ENCODE results near the gene ADAMTS3. TPM values are rescaled to one million over a fixed set of nuclear protein-coding genes. Genes with fewer than 3 reads are reported as not detected.

ADAMTS3 gene
- polyA plus RNA-seq, 2 of the 4 experiments (the other 2 are of a cell fraction): 0.03 TPM; not detected in 1

GRCh38 chr4:72442715-72443114, 126.3 kb downstream of the ADAMTS3 start:
- H3K4me3 ChIP-seq: no peak overlapping the region
- FAIRE-seq (no peak), ATAC-seq (no peak), DNase-seq (ENCODE audit: low read depth in 1 of 2, low spot score in 1 of 2) (no peak)
- no peaks in the 10 kb centered on the region for H3K4me1 ChIP-seq
- TF ChIP-seq POLR2AphosphoS2 (conservative IDR thresholded peaks at IDR 0.05; ENCODE audit: low read length): no peak
- TF ChIP-seq TP53 (CRISPR knock-in tag; IDR thresholded peaks at IDR 0.05): no peak
- TF ChIP-seq HOXA7 (CRISPR knock-in tag; IDR thresholded peaks at IDR 0.05): no peak
- no peak for TF ChIP-seq HES2 (IDR thresholded peaks at IDR 0.05)
- no peak for TF ChIP-seq SMC3 (IDR thresholded peaks at IDR 0.05)
- no peak for TF ChIP-seq CBX2 (IDR thresholded peaks at IDR 0.05; ENCODE audit: borderline replicate concordance, low read depth)
- ChIA-PET POLR2A (no interaction called here), CTCF (interaction anchor here (1.0 kb wide), 1 partner anchor 54 kb away, joined by 3 read pairs; no protein-coding TSS in a partner anchor)
- WGBS (ENCODE audit: missing lambda C conversion rate): 28% methylated on average over 5 of the region's 5 CpGs
- H3K27ac ChIP-seq: no peak overlapping the region
- H3K9me3 ChIP-seq: no peaks in the 10 kb centered on the region
- no peak overlapping the region for H3K4me2 ChIP-seq

DNA sequence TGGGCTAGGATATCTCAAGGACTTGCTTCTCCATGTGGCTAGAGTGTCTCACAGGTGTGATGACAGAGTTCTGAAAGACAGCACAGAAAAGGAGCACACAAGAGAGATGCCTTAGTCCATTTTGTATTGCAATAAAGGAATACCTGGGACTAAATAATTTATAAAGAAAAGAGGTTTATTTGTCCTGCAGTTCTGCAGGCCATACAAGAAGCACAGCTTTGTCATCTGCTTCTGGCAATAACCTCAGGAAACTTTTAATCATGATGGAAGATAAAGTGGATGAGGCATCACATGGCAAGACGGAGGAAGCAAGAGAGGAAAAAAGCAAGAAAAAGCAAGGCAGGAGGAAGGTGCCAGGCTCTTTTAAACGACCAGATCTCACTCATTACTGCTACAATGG, 126.9 kb downstream of the ADAMTS3 start:
- 11% methylated on average over 2 of the region's 2 CpGs for WGBS (ENCODE audit: missing lambda C conversion rate)
- FAIRE-seq: no peak

More for the DNA sequence above, 126.9 kb downstream of the ADAMTS3 start:
- ATAC-seq (no peak), DNase-seq (ENCODE audit: low read depth in 1 of 2, low spot score in 1 of 2) (no peak)
- CTCF ChIA-PET: interaction anchor here (1.0 kb wide), 1 partner anchor 54 kb away, joined by 3 read pairs; no protein-coding TSS in a partner anchor
- POLR2A ChIA-PET: no interaction called here
- Histone ChIP-seq H3K4me2 (no peak overlapping the region), H3K4me1 (no peaks in the 10 kb centered on the region), H3K4me3 (no peak overlapping the region), H3K9me3 (no peaks in the 10 kb centered on the region), H3K27ac (no peak overlapping the region)
- no peak for TF ChIP-seq MYC (IDR thresholded peaks at IDR 0.05; ENCODE audit: borderline replicate concordance, low read length)
- TF ChIP-seq, protein P1, sequence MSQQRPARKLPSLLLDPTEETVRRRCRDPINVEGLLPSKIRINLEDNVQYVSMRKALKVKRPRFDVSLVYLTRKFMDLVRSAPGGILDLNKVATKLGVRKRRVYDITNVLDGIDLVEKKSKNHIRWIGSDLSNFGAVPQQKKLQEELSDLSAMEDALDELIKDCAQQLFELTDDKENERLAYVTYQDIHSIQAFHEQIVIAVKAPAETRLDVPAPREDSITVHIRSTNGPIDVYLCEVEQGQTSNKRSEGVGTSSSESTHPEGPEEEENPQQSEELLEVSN (IDR thresholded peaks at IDR 0.05; ENCODE audit: borderline replicate concordance, low read depth): no peak
- no peak for TF ChIP-seq CHD2 (IDR thresholded peaks at IDR 0.05; ENCODE audit: low read length, partially characterized antibody)
- TF ChIP-seq NFE2L2 (conservative IDR thresholded peaks at IDR 0.05; ENCODE audit: low read length): no peak
- TF ChIP-seq KDM1A (IDR thresholded peaks at IDR 0.05; ENCODE audit: low read depth): no peak
- no peak for TF ChIP-seq GATA3 (IDR thresholded peaks at IDR 0.05; ENCODE audit: borderline replicate concordance)
- no peak for TF ChIP-seq EP300 (IDR thresholded peaks at IDR 0.05)
- TF ChIP-seq CBX8 (IDR thresholded peaks at IDR 0.05): no peak
- TF ChIP-seq HDAC2 (IDR thresholded peaks at IDR 0.05): no peak
- no peak for TF ChIP-seq TFCP2L1 (CRISPR knock-in tag; IDR thresholded peaks at IDR 0.05)
- no peak for TF ChIP-seq FOSL2 (IDR thresholded peaks at IDR 0.05)
- TF ChIP-seq FOSL2 (CRISPR knock-in tag; IDR thresholded peaks at IDR 0.05): no peak
- TF ChIP-seq, protein P2, sequence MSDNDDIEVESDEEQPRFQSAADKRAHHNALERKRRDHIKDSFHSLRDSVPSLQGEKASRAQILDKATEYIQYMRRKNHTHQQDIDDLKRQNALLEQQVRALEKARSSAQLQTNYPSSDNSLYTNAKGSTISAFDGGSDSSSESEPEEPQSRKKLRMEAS (IDR thresholded peaks at IDR 0.05): no peak
- no peak for TF ChIP-seq ZNF302 (CRISPR knock-in tag; IDR thresholded peaks at IDR 0.05)
- TF ChIP-seq NR3C1 (IDR thresholded peaks at IDR 0.05): no peak
- no peak for TF ChIP-seq REST (IDR thresholded peaks at IDR 0.05)
- no peak for TF ChIP-seq HES2 (IDR thresholded peaks at IDR 0.05)
- TF ChIP-seq RFX5 (IDR thresholded peaks at IDR 0.05): no peak
